GM12891 (cell line): ENCODE measurements around the gene MBD3L2.
"Not testable (repeated sequence)": the region's sequence is repeated elsewhere in the genome, so short reads cannot be mapped to it uniquely, and the experiment has no call there.

Experiments used
- DNase-seq: peaks from one replicate; pipeline ENCODE4 v3.0.0; 2011; ENCODE audit warnings: low spot score; ENCODE audit not compliant: insufficient read length
- FAIRE-seq: peaks from 2 replicates; lab custom pipeline; 2011; peaks lifted over from hg19 to GRCh38; lab: Jason Lieb, UNC
- PAX5 ChIP-seq: IDR thresholded peaks from 2 replicates; pipeline ENCODE4 v1.6.1; 2011; ENCODE audit warnings: low read length, moderate library complexity, mild to moderate bottlenecking; ENCODE audit not compliant: insufficient read depth, severe bottlenecking
- POLR2A ChIP-seq: IDR thresholded peaks from 2 replicates; pipeline ENCODE4 v1.6.1; 2011; ENCODE audit warnings: low read depth, low read length, control low read depth
- POLR2AphosphoS5 ChIP-seq: IDR thresholded peaks from 2 replicates; pipeline ENCODE4 v1.6.1; 2011; ENCODE audit warnings: low read depth, low read length, control low read depth
- POU2F2 ChIP-seq: IDR thresholded peaks from 2 replicates; pipeline ENCODE4 v1.6.1; 2011; ENCODE audit warnings: low read depth, mild to moderate bottlenecking, control low read depth, low read length, moderate library complexity
- SPI1 ChIP-seq: IDR thresholded peaks from 2 replicates; pipeline ENCODE4 v1.6.1; 2011; ENCODE audit warnings: low read depth, low read length, control low read depth
- TAF1 ChIP-seq: IDR thresholded peaks from 2 replicates; pipeline ENCODE4 v1.6.1; 2011; ENCODE audit warnings: low read depth, low read length, control low read depth

Gene MBD3L2

GRCh38 chr19:7041563-7041962 is 7.6 kb upstream of the MBD3L2 start:
- not testable (repeated sequence) for FAIRE-seq, DNase-seq

GRCh38 chr19:7051421-7051820 is 2.3 kb downstream of the MBD3L2 start:
- FAIRE-seq, result not testable (repeated sequence)

GRCh38 chr19:7052896-7053295 is 3.8 kb downstream of the MBD3L2 start:
- DNase-seq, FAIRE-seq: not testable (repeated sequence)

More at GRCh38 chr19:7051421-7051820, 2.3 kb downstream of the MBD3L2 start:
- DNase-seq, result not testable (repeated sequence)

- DNase-seq, FAIRE-seq: not testable (repeated sequence)
Observed at GRCh38 chr19:7054635-7055368, 5.7 kb downstream of the MBD3L2 start.

GRCh38 chr19:7055679-7056078 is 6.6 kb downstream of the MBD3L2 start:
- not testable (repeated sequence) for FAIRE-seq, DNase-seq

GRCh38 chr19:7056371-7056770 is 7.2 kb downstream of the MBD3L2 start:
- DNase-seq, FAIRE-seq: not testable (repeated sequence)

- FAIRE-seq, DNase-seq: not testable (repeated sequence)
Observed at GRCh38 chr19:7058576-7058975, 9.5 kb downstream of the MBD3L2 start, which contains the start of gene MBD3L3. Gene MBD3L3 (minus strand): TSS chr19:7058676. CDS start chr19:7058605, 71 bp downstream.

GRCh38 chr19:7059977-7060376 is 10.9 kb downstream of the MBD3L2 start:
- FAIRE-seq, DNase-seq: not testable (repeated sequence)

GRCh38 chr19:7063339-7063738 is 14.2 kb downstream of the MBD3L2 start:
- TF ChIP-seq POLR2A, result no peak
- no peak for TF ChIP-seq POLR2AphosphoS5
- FAIRE-seq (no peak), DNase-seq (no peak)

- TF ChIP-seq SPI1, result no peak
- no peak for TF ChIP-seq TAF1
- no peak for TF ChIP-seq POLR2A
- TF ChIP-seq POLR2AphosphoS5, result no peak
- TF ChIP-seq PAX5, result no peak
- TF ChIP-seq POU2F2, result no peak
- no peak for DNase-seq
- no peak for FAIRE-seq
Observed at GRCh38 chr19:7063764-7064418, 14.8 kb downstream of the MBD3L2 start.

GRCh38 chr19:7067122-7067521 is 18.0 kb downstream of the MBD3L2 start:
- not testable (repeated sequence) for FAIRE-seq, DNase-seq

- no peak for FAIRE-seq
- no peak for DNase-seq
- TF ChIP-seq POLR2A, result no peak
- no peak for TF ChIP-seq SPI1
- TF ChIP-seq POU2F2, result no peak
- no peak for TF ChIP-seq PAX5
- TF ChIP-seq POLR2AphosphoS5, result no peak
- no peak for TF ChIP-seq TAF1
Observed at GRCh38 chr19:7067716-7068115, 18.6 kb downstream of the MBD3L2 start.

GRCh38 chr19:7068599-7068998 is 19.5 kb downstream of the MBD3L2 start:
- TF ChIP-seq SPI1, result no peak
- FAIRE-seq (no peak), DNase-seq (no peak)
